Measurements from ENCODE around the gene IFI27L1. TPM values are rescaled to one million over a fixed set of nuclear protein-coding genes. Genes with fewer than 3 reads are reported as not detected.
A peak's percentile ranks its signal among the peaks of the same experiment; 100 is the strongest.

IFI27L1 gene
- total RNA-seq (2014; rRNA removed; shearing (Covaris generic)) (3.9 and 9.7 TPM in 2 replicates), polyA plus RNA-seq (2016; fragmentation: Nextera tagmentation; extraction: Ambion mirVana) (28.6 and 30.8 TPM in 2 replicates)
- long read RNA-seq, transcript IFI27L1-209 (5 exons, 680 nt), result major isoform, 5 of 10 reads
- long read RNA-seq, partial matches to known transcripts, result 0 of 10 reads
- long read RNA-seq, other reads (novel, unspliced or antisense), result 4 of 10 reads

DNA sequence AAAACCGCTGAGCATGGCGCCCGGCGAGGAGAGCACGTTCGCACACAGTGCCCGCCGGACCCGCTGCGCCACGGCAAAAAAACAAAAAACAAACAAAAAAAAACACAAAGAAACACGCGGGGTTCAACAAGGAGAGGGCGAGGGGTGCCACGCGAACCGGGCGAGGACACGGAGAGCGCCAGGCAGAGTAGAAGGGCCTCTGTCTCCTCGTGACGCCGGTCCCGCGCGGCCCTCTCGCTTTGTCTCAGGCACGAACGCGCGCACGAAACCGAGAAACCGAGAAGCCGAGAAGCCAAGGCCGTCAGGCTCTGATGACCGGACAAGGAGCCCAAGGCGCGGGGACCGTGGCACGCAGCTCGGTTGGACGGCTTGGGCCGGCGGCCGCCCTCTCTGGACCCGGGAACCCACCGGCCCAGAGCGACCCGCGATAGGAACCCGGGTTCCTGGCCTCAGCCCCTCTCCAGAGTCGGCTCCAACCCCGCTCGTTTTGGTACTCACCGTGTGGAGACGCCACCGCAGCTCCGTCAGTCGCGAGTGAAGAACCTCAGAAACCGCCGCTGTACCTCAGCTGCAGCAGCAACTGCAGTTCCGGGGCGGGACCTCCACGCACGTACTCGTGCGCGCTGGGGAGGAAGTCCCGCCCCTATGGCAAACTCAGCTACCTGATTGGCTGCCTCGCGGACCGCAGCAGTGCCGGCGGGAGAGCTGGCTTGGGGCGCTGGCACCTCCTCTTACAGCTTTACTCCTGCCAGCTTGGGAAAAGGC is at the start of gene IFI27L1, which contains the start of gene DDX24:
Gene IFI27L1, plus strand, starts transcription at position 690 of the 765 bp plus-strand sequence. CDS start 15,628 bp downstream, outside the sequence.
Gene DDX24, minus strand, starts transcription at position 582 of the 765 bp plus-strand sequence. CDS start 1,460 bp downstream, outside the sequence.
- Histone ChIP-seq H2AFZ (peak within 1 kb of the TSS; percentile 90), H3F3A (replicated peaks; ENCODE audit: low read depth) (no peaks in the 10 kb centered on the region), H3K36me3 (ENCODE audit: insufficient read depth) (peaks cover 11% of the 10 kb centered on the region; the same call in 1 of the 2 replicates), H3K4me2 (peak within 1 kb of the TSS; percentile 87), H3K79me2 (replicated peaks; ENCODE audit: insufficient read depth) (peaks cover 59% of the 10 kb centered on the region), H4K20me1 (replicated peaks; ENCODE audit: insufficient read depth) (peaks cover 37% of the 10 kb centered on the region), H3K27me3 (ENCODE audit: insufficient read depth) (no peaks in the 10 kb centered on the region), H3K9me2 (ENCODE audit: insufficient read depth) (no peaks in the 10 kb centered on the region), H3K27ac (ENCODE audit: low read depth) (0 out of 2 replicates have a peak within 1 kb of the TSS, but pooled peaks have one; percentile 30), H3K4me3 (peak within 1 kb of the TSS; percentile 99), H3K4me1 (ENCODE audit: insufficient read depth) (peaks cover 16% of the 10 kb centered on the region)
- Mint-ChIP-seq H3K9me3 (no peaks in the 10 kb centered on the region; the same call in 2 of the 3 replicates), H3K4me3 (peak within 1 kb of the TSS; percentile 98), H3K27me3 (ENCODE audit: insufficient read depth, low read depth, poor library complexity) (peaks cover 2% of the 10 kb centered on the region), H3K27ac (peak within 1 kb of the TSS; percentile 92), H3K4me1 (peaks cover 24% of the 10 kb centered on the region), H3K36me3 (ENCODE audit: low read depth) (peaks cover 36% of the 10 kb centered on the region)
- ATAC-seq, result peak; percentile 99
- peak; percentile 56 for TF ChIP-seq CREB1 (CRISPR knock-in tag; IDR thresholded peaks at IDR 0.05; ENCODE audit: low read depth)
- 0 out of 2 replicates have a peak, but pooled peaks have one; percentile 18 for TF ChIP-seq ETS1 (IDR thresholded peaks at IDR 0.05)
- TF ChIP-seq REST (IDR thresholded peaks at IDR 0.05; ENCODE audit: unreplicated experiment), result no peak
- TF ChIP-seq POLR2AphosphoS5 (IDR thresholded peaks at IDR 0.05; ENCODE audit: low read depth), result peak; percentile 94
- TF ChIP-seq, protein P1, sequence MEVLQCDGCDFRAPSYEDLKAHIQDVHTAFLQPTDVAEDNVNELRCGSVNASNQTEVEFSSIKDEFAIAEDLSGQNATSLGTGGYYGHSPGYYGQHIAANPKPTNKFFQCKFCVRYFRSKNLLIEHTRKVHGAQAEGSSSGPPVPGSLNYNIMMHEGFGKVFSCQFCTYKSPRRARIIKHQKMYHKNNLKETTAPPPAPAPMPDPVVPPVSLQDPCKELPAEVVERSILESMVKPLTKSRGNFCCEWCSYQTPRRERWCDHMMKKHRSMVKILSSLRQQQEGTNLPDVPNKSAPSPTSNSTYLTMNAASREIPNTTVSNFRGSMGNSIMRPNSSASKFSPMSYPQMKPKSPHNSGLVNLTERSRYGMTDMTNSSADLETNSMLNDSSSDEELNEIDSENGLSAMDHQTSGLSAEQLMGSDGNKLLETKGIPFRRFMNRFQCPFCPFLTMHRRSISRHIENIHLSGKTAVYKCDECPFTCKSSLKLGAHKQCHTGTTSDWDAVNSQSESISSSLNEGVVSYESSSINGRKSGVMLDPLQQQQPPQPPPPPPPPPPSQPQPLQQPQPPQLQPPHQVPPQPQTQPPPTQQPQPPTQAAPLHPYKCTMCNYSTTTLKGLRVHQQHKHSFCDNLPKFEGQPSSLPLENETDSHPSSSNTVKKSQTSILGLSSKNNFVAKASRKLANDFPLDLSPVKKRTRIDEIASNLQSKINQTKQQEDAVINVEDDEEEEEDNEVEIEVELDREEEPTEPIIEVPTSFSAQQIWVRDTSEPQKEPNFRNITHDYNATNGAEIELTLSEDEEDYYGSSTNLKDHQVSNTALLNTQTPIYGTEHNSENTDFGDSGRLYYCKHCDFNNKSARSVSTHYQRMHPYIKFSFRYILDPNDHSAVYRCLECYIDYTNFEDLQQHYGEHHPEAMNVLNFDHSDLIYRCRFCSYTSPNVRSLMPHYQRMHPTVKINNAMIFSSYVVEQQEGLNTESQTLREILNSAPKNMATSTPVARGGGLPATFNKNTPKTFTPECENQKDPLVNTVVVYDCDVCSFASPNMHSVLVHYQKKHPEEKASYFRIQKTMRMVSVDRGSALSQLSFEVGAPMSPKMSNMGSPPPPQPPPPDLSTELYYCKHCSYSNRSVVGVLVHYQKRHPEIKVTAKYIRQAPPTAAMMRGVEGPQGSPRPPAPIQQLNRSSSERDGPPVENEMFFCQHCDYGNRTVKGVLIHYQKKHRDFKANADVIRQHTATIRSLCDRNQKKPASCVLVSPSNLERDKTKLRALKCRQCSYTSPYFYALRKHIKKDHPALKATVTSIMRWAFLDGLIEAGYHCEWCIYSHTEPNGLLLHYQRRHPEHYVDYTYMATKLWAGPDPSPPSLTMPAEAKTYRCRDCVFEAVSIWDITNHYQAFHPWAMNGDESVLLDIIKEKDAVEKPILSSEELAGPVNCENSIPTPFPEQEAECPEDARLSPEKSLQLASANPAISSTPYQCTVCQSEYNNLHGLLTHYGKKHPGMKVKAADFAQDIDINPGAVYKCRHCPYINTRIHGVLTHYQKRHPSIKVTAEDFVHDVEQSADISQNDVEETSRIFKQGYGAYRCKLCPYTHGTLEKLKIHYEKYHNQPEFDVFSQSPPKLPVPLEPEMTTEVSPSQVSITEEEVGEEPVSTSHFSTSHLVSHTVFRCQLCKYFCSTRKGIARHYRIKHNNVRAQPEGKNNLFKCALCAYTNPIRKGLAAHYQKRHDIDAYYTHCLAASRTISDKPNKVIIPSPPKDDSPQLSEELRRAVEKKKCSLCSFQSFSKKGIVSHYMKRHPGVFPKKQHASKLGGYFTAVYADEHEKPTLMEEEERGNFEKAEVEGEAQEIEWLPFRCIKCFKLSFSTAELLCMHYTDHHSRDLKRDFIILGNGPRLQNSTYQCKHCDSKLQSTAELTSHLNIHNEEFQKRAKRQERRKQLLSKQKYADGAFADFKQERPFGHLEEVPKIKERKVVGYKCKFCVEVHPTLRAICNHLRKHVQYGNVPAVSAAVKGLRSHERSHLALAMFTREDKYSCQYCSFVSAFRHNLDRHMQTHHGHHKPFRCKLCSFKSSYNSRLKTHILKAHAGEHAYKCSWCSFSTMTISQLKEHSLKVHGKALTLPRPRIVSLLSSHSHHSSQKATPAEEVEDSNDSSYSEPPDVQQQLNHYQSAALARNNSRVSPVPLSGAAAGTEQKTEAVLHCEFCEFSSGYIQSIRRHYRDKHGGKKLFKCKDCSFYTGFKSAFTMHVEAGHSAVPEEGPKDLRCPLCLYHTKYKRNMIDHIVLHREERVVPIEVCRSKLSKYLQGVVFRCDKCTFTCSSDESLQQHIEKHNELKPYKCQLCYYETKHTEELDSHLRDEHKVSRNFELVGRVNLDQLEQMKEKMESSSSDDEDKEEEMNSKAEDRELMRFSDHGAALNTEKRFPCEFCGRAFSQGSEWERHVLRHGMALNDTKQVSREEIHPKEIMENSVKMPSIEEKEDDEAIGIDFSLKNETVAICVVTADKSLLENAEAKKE (CRISPR knock-in tag; IDR thresholded peaks at IDR 0.05), result no peak
- no peak for TF ChIP-seq JUNB (IDR thresholded peaks at IDR 0.05; ENCODE audit: unreplicated experiment)
- no peak for TF ChIP-seq ZNF114 (CRISPR knock-in tag; IDR thresholded peaks at IDR 0.05)
- peak; percentile 97 for DNase-seq (ENCODE audit: low spot score)

All from GM23338 (cell line).